GM21717 (cell line): ENCODE measurements around the gene PLEKHG7.
"Not testable (repeated sequence)": the region's sequence is repeated elsewhere in the genome, so short reads cannot be mapped to it uniquely, and the experiment has no call there.

Source experiments
- ATAC-seq: cut with Tn5 transposase; IDR thresholded peaks from one replicate; pipeline ENCODE4 v1.9.1; 2021; ENCODE audit warnings: mild to moderate bottlenecking, moderate library complexity; ENCODE audit not compliant: unreplicated experiment

Gene PLEKHG7

DNA sequence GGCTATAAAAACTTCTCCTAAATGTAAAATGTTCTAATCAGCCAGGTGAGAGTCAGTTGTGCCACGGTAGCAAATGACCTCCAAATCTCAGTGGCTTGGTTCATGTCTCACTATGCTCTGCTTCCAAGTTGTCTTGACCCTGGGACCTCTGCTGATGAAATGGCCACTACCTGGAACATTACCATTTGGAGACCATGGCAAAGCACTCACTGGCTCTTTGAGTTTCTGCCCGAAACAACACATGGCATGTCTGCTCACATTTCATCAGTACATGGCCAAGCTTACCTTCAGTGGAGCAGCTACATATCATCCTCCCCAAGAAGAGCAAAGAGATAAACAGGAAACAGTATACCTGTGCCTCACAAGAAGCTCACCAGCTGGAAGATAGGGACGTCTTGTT, 40.2 kb downstream of the PLEKHG7 start:
- ATAC-seq = no peak

DNA sequence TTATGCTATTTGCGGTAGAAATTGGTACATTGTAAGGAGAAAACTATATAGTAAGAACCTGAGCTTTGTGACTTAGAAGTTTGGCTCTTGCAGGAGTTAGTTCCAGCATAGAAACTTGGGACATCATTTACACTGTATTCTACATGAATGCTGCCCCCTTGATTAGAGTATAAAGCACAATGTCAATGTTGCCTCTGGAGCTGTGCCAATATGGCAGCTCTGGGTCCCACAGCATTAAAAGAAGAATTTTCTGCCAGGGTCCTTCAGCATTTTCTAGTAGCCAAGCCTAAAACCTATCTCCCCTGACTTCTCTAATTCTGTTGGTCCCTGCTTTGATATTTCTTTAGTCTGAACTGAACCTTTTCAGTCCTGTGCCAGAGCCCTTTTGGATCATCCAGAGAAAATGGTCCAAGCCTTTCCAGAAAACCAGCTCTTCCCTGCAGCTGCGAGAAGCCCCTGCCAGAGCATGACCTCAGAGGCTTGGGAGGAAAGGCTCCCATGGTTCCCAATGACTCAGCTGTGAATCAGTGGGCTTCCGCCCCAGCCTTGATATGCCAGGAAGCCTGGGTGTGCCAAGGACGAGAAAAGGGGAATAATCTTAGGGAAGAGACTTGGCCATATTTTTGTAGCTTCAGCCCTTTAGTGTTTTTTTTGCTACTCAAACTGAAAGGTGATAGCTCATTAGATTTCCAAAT, 43.2 kb downstream of the PLEKHG7 start:
- ATAC-seq = no peak

DNA sequence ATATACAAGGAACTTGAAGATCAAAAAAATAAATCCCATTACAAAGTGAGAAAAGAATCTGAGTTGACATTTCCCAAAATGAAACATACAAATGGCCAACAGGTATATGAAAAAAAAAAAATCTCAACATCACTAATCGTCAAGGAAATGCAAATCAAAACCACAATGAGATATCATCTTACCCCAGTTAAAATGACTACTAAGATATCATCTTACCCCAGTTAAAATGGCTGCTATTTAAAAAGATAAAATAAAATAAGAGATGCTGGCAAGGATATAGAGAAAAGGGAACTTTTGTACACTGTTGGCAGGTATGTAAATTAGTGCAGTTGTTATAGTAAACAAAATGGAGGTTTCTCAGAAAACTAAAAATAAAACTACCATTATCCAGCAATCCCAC, 44.4 kb downstream of the PLEKHG7 start:
- no peak for ATAC-seq

DNA sequence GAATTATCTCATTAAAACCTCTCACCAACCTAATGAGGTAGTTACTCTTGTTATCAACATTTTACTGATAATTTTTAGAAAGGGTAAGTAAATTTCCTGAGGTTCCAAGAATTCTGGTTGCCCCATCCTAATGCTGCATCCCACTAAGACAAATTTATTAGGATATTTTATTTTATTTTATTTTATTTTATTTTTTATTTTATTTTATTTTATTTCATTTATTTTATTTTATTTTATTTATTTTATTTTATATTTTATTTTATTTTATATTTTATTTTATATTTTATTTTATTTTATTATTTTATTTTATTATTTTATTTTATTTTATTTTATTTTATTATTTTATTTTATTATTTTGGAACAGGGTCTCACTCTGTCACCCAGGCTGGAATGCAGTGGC, 46.9 kb downstream of the PLEKHG7 start:
- not testable (repeated sequence) for ATAC-seq

DNA sequence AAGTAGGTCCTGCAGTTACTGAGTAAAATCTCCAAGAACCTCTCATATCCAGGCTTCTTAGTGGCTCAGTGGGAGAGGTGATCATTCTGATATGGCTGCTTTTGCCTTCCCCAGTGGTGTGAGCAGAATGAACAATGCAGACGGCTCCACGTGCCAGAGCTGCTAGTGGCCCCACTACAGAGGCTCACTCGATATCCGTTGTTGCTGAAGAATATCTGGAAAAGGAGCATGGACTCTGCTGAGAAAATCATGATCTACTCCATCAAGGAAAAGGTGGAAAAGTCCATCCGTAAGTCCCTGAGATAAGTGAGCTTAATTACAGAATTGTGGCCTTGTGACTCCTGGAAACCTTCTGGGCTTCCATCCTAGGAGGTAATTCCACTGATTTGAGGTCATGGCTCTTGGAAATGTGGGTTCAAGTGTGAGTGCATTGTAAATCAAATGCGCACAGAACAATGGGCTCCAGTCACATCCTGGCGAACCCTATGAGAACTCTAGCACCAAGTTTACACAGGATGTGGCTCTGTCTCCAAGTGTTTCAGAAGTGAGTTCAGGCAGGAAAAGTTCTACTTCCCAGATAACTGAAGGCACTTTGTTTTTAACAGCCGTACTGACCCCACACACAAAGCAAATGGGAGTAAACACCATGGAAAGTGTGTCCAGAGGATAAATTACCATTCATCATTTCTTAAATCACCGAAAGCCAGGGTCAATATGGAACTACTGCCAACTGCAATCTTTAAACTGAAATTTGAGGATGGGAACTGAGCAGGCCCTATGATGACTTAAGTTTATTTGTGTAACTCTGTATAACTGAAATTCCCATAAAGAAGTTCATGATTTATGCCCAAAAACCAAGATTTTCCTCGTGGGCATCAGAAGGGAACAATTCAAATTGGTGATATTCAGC, 51.4 kb downstream of the PLEKHG7 start:
- no peak for ATAC-seq

DNA sequence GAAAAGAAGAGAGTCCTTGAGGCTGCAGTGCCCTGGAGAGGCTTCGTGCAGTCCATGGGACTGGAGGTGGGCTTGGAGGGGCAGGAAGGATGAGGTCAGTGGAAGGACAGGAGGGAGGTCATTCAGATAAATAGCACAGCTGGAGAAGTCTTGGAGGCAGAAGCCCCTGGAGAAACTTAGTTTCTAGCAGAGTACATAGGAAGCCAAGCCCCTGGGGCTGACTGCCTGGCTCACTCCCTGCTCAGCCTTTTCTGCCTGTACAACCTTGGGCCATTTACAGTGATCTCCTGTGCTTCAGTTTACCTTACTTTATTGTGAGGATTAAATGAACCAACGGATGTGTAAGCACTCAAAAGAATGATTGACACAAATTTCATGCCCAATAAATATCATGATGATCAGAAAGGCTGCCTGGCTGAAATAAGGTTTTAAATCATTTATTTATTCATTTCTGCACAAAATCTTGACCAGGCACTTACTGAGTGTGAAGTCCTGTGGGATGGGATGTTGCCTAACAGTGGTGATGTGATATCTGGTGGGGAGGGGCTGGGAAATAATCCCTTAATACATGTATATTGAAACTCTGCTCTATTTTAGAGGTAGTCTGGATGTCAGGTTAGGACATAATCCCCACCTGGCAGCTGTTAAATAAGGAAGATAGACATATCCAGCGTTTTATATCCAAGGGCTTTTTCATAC, 54.3 kb downstream of the PLEKHG7 start:
- ATAC-seq = no peak

DNA sequence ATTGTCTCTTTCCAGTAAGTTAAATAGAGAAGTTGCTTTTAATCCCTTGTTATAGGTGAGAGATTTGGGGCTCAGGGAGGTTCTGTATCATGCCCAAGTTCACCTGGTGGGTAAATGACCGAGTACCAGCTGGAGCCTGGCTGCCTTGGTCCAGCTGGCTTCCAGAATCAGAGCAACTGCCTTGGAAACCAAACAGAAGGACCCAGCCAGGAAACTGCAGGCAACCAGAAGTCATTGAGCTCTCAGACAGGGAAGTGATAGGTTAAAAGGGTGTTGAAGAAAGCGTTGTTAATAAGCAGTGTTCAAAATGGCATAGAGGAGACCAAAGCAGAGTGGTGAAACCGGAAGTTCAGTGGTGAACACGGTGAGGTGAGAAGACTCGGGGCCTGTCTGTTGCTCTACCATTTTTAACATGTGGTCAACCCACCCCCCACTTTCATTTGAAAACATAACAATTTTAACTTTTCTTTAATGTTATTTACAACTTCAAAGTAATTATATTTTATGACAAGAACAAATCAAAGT, 54.9 kb downstream of the PLEKHG7 start:
- no peak for ATAC-seq

DNA sequence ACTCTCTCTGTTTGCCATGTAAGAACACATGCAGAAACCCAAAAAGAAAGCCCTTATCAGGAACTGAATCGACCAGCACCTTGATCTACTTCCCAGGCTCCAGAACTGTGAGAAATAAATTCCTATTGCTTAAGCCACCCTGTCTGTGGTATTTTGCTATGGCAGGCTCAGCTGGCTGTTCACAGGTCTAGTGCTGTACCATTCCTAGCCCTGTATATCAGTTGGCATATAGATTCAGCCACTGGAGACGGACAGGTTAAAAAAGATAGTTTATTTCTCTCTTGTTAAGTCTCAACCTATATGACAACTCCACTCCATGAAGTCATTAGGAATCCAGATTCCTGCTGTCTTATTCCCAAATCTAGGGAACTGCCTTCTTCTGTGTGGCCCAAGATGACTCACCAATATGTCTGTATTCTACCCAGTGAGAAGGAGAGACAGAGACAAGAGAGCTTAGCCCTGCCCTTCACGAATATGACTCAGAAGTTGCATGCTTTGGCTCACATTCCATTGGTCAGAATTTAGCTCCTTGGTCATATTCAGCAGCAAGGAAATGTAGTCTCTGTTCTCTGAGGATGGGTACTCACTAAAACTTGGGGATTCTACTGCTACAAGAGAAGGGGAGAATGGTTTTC, 57.0 kb downstream of the PLEKHG7 start:
- ATAC-seq = no peak

DNA sequence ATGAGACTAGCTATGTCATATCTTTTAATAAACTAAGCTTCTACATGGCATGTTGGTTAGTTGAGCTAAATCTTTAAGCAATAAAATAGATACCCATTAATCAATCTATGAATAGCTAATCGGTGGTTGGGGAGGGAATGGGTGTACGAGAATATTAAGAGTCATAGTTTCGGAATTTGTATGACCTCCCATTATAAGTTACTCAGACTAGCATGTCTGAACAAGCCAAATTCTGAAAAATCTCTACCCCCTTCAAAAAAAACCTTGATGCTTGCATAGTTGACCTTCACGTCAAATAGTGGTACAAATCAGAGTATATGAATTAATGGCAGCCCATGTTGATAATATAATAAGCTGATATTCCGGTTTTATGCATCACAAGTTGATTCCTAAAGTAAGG, 60.0 kb downstream of the PLEKHG7 start:
- no peak for ATAC-seq

DNA sequence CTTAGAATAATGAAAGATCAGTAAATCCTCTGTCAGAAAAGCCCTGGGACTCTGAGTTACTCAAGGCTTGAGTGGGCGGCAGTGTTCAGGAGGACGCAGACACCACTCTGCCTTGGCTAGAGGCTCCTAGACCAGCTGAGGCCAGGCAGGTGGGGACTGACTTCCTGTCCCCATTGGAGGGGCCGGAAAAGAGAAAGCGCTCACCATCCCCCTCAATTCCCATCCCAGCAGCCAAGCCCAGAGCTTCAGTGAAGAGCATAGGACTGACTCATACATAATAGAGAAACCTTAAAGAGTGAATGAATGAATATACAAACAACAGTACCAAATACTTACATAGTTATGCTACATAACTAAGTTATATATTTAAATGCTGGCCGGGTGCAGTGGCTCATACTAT, 62.0 kb downstream of the PLEKHG7 start:
- ATAC-seq = no peak

DNA sequence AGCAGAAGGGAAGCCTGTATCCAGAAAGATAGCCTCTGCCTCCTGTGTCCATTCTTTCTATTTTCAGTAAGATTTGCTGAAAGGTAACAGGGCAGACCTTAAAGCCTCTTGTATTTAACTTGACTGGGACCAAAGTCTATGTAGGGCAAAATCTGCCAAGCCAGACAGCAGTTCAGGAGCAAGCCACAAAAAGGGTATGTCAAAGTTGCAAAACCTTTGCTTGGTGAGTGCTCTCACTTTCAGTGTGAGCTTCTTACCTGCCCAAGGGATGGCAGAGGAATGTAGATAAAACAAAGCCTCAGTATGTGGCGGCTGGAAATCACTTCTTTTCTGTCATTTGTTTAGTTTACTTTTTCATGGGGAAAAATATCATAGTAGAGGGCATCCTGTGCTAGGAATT, 63.1 kb downstream of the PLEKHG7 start:
- ATAC-seq = no peak

DNA sequence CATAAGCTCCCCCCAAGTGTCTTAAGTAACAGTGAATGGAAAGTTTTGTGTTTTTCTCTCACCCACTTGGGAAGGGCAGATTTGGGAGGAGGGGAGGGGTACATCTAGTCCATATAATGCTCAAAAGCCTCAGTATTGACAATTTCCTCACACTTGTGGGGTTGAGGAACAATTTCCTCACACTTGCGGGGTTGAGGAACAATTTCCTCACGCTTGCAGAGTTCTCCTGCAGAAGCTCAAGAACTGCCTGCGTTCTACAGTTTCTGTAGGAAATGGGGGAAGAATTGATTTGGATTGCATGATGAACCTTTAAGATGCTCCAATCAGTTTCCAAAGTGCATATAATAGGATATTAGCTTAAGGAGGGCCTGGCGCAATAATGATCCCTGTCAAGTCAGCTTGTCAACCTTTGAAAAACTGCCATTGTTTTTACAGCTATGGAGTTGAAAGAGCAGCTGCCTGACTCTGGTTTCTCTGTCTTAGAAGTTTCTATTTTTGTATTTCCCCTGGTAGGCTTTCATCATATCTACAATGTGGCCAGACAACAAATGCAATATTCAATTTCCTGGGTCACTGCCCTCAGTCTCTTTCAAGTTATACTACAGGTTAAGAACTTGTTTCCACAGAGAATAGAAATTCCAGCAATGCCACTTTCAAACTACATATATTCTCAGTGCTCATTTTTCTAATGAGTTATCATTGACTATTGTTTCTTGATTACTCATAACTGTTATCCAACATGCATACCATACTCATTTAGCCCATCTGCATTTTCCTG, 66.5 kb downstream of the PLEKHG7 start:
- peak; percentile 79 for ATAC-seq

DNA sequence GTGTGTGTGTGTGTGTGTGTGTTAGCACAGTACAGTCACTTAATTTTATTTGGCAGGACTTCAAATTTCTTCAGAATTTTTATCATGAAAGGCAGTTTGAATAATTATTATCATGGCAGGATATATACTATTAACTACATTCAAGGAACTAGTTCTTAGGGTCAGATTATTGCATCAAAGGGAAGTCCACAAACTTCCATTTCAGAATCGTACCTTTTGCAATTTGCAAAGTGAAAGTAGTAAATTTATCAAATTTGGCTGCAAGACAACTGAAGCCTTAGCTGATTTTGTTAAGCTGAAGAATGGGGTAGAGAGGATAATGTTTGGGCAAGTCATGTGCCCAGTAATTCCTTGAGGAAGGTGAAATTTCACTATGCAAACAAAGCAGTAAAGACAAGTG, 68.2 kb downstream of the PLEKHG7 start:
- ATAC-seq = no peak

DNA sequence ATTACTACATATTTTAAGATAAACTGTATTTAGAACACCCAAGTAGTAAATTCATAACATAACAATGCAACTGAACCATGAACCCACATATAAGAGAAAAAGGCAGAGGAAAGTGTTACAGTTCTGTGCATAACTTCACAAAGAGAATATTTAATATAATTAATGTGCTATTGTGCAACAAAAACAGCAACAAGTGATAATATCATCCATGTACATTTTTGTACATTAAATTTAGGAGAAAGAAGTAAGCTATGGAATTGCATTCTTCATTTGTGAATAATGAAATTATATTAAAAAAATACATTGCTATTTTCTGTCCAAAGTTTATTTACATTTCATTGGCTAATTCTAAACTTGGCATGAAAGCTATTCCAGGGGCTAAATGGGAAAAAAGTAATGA, 72.6 kb downstream of the PLEKHG7 start:
- ATAC-seq = no peak

DNA sequence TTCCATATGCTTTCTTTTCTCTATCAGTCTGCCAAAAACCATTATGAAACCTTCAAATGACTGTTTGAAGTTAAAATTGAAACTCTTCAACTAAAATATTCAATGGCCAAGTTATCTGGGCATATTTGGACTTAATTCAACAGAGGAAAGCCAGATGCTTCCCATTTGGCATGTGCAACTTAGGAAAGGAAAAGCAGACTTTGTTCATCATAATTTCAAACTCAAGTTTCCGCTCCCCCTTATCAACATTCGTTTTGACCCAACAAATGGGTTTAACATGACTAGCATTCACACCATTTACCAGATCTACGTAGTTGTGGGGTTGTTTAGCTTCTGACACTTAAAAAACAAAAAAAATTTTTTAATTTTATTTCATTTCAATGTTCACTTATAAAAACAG, 75.7 kb downstream of the PLEKHG7 start:
- ATAC-seq = no peak

DNA sequence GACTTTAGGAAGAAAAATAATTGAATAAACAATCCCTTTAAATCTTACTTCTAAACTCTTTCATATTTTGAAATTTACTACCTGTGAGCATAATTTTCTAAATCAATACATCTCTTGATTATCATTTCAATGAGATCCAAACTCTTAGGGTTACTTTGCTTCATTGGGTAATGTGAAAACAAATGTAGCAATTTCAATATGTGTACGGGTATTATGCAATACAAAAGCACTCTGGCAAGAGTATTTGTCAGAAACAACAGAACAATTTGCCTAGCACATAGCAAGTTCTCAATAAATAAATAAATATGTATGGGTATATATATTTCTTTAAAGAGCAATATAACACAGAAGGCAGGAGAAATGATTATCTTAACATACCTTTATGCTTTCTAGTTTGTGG, 77.1 kb downstream of the PLEKHG7 start:
- ATAC-seq = no peak

DNA sequence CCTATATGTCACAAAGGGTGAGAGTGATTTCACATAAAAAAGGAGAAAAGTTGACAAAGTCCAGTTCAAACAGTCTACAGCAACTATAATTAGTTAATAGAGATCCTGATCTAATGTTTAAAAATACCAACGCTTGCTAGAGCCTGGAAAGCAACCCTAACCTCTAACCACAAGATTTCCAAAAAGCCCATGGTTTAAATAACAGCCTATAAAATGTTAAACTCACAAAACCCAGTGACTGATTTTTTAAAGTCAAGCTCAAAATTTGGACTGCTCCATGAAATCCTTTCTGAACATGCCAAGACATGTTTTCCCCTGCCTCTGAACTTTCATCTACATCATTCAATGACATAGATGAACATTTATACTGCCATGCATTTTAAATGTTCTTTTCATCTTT, 81.6 kb downstream of the PLEKHG7 start:
- no peak for ATAC-seq

DNA sequence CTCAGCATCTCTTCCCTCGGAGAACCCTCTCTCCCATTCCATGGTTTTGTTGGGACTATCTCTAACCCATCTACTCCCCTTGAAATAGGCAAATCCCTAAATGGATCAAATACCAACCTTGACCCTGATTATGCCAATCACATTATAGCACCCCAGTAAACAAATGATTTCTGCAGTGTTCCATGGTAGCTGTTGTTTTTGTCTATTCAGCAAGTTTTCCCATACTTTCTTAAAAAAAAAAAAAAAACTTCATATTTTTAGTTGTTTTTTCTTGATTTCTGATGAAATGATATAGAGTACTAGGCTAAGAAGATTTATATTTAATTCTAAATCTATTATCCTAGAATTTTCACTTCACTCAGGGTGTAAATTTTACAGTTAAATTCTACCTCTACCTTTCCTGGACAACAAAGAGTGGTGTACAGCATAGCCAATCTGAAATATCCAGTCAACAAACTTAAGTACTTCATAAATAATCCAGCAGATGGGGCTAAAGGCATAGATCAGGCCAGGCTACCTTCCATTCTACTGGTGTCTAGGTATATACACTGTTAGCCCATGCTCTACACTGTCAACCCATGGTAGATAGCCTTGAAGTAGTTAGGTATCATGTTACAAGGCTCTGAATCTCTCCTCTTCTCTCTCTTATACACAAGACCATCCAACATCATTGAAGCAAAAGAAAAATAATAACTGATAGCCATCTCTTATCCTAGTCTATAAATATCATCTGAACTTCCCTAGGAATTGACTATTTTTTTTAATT, 82.2 kb downstream of the PLEKHG7 start:
- peak; percentile 96 for ATAC-seq

DNA sequence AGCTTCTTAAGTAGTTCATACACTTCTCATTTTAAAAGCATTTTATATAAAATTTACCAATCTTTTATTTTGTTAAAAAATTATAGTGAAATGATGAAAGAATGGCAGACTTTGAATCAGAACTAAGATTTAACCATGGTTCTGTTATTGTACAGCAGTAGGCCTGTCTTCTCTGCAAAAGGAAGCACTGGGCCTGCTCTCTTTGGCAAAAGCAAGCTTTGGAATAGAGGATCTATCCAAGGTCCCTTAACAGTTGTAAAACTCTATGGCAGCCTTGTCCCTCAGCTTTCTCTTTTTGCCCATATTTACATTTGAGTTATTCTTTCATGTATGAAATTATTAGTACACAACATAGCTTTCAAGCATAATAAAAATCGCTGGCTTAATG, 82.8 kb downstream of the PLEKHG7 start:
- ATAC-seq = no peak

DNA sequence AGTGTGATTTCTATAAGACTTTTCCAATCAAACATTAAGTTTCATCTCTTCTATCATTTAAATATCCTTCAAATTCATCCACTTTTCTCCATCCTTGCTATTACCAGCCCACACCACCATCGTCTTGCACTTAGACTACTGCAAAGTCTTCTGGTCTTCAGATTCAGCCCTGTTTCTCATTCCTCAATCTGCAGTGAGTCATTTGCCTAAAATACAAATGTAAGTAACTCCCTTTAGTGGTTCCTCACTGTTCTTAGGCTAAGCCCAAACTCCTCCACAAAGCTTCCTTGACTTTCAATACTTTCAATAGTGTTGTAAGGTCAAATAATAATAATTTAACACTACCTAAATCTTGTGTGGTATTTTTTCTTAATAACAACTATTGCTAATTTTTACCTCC, 83.3 kb downstream of the PLEKHG7 start:
- no peak for ATAC-seq
